Measurements from ENCODE around the gene AMER3.

DNA sequence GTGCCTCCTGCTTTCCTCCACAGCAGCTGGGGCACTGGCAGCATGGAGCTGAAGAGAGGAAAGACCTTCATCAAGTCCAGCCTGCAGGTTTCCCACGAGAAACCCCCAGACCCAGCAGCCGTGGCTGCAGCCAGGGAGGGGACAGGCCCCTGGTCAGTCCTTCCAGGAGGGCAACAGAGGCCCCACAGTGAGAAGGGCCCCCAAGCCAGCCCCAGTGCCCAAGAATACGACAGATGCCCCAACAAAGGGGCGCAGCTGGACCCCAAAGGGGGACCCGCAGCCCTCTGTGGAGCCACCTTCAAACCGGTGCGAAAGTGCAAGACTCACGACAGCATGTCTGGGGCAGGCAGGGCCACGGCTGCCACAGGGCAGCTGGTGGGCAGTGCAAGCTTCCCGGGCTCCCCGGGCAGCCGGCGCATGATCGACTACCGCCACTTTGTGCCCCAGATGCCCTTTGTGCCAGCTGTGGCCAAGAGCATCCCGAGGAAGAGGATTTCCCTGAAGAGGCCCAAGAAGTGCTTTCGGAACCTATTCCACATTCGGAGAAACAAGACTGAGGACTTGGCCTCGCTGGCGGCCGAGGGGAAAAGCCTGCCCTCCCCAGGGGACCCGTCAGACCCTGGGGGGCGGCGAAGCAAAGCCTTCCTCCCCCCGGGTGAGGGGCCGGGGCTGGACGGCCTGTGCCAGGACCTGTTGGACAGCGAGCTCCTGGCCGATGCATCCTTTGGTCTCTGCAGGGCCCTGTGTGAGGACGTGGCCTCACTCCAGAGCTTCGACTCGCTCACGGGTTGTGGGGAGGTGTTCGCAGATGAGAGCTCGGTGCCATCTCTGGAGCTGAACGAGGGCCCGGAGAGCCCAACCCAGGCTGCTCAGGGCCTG lies 6.9 kb downstream of the AMER3 start:
- TF ChIP-seq, protein P1, sequence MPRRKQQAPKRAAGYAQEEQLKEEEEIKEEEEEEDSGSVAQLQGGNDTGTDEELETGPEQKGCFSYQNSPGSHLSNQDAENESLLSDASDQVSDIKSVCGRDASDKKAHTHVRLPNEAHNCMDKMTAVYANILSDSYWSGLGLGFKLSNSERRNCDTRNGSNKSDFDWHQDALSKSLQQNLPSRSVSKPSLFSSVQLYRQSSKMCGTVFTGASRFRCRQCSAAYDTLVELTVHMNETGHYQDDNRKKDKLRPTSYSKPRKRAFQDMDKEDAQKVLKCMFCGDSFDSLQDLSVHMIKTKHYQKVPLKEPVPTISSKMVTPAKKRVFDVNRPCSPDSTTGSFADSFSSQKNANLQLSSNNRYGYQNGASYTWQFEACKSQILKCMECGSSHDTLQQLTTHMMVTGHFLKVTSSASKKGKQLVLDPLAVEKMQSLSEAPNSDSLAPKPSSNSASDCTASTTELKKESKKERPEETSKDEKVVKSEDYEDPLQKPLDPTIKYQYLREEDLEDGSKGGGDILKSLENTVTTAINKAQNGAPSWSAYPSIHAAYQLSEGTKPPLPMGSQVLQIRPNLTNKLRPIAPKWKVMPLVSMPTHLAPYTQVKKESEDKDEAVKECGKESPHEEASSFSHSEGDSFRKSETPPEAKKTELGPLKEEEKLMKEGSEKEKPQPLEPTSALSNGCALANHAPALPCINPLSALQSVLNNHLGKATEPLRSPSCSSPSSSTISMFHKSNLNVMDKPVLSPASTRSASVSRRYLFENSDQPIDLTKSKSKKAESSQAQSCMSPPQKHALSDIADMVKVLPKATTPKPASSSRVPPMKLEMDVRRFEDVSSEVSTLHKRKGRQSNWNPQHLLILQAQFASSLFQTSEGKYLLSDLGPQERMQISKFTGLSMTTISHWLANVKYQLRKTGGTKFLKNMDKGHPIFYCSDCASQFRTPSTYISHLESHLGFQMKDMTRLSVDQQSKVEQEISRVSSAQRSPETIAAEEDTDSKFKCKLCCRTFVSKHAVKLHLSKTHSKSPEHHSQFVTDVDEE (CRISPR knock-in tag; IDR thresholded peaks at IDR 0.05), result no peak
- TF ChIP-seq ARNTL (CRISPR knock-in tag; IDR thresholded peaks at IDR 0.05; ENCODE audit: borderline replicate concordance, low read depth) (no peak), ZNF565 (CRISPR knock-in tag; conservative IDR thresholded peaks at IDR 0.05; ENCODE audit: low read depth) (no peak), PPARA (CRISPR knock-in tag; IDR thresholded peaks at IDR 0.05; ENCODE audit: borderline replicate concordance) (no peak), ESRRG (CRISPR knock-in tag; IDR thresholded peaks at IDR 0.05) (no peak), TOX (CRISPR knock-in tag; IDR thresholded peaks at IDR 0.05; ENCODE audit: borderline replicate concordance) (no peak), PATZ1 (CRISPR knock-in tag; IDR thresholded peaks at IDR 0.05; ENCODE audit: borderline replicate concordance) (no peak), TCF4 (CRISPR knock-in tag; IDR thresholded peaks at IDR 0.05; ENCODE audit: borderline replicate concordance) (no peak)
- TF ChIP-seq, protein P2, sequence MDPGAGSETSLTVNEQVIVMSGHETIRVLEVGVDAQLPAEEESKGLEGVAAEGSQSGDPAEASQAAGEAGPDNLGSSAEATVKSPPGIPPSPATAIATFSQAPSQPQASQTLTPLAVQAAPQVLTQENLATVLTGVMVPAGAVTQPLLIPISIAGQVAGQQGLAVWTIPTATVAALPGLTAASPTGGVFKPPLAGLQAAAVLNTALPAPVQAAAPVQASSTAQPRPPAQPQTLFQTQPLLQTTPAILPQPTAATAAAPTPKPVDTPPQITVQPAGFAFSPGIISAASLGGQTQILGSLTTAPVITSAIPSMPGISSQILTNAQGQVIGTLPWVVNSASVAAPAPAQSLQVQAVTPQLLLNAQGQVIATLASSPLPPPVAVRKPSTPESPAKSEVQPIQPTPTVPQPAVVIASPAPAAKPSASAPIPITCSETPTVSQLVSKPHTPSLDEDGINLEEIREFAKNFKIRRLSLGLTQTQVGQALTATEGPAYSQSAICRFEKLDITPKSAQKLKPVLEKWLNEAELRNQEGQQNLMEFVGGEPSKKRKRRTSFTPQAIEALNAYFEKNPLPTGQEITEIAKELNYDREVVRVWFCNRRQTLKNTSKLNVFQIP (CRISPR knock-in tag; IDR thresholded peaks at IDR 0.05; ENCODE audit: borderline replicate concordance, low read depth), result no peak
